Stimulated activated effector memory CD8-positive, alpha-beta T cell treated with anti-CD3 and anti-CD28 coated beads, Interleukin-12 subunit alpha, Interleukin-12 subunit beta, amount 100 ng/mL, for 72 hours (primary cell): Measurements from ENCODE around the gene ZNF775.

Experiments
- ATAC-seq: fragments of 150-1000 bp; cut with Tn5 transposase; 2 replicates; pipeline ENCODE4 v1.10.0; 2021
- DNase-seq, 2 donors: peaks; one replicate each; pipeline ENCODE4 v3.0.0; 2021 to 2022; ENCODE audit warnings: low spot score in 2 of 2
- H3K27ac Mint-ChIP-seq: one replicate; pipeline ENCODE4 v1.8.0; 2022; ENCODE audit warnings: mild to moderate bottlenecking, mixed read lengths
- H3K36me3 Mint-ChIP-seq: one replicate; pipeline ENCODE4 v1.8.0; 2022; ENCODE audit warnings: mild to moderate bottlenecking, mixed read lengths
- H3K4me1 Mint-ChIP-seq: one replicate; pipeline ENCODE4 v1.8.0; 2022; ENCODE audit warnings: mixed read lengths
- H3K4me3 Mint-ChIP-seq: one replicate; pipeline ENCODE4 v1.8.0; 2022; ENCODE audit warnings: mild to moderate bottlenecking, mixed read lengths
- H3K9me3 Mint-ChIP-seq: one replicate; pipeline ENCODE4 v1.8.0; 2022; ENCODE audit warnings: mixed read lengths

Gene ZNF775

DNA sequence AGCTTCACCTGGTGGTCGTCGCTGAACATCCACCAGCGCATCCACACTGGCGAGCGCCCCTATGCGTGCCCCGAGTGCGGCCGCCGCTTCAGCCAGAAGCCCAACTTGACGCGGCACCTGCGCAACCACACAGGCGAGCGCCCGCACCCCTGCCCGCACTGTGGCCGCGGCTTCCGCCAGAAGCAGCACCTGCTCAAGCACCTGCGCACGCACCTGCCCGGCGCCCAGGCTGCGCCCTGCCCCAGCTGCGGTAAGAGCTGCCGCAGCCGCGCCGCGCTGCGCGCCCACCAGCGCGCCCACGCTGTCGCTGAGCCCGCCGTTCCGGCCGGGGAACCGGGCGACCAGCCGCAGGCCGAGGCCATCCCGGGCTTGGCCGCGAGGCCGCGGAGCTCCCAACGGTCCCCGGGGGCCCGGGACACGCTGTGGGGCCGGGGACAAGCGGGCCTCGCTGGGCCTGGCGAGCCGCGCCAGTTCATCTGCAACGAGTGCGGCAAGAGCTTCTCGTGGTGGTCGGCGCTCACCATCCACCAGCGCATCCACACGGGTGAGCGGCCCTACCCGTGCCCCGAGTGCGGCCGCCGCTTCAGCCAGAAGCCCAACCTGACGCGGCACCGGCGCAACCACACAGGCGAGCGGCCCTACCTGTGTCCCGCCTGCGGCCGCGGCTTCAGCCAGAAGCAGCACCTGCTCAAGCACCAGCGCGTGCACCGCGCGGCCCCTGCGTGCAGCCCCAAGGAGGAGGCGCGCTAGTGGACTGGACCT, 18.4 kb downstream of the ZNF775 start:
- Mint-ChIP-seq H3K9me3 (no peaks in the 10 kb centered on the region), H3K27ac (no peak overlapping the region), H3K4me3 (no peak overlapping the region), H3K36me3 (no peaks in the 10 kb centered on the region), H3K4me1 (peaks cover 20% of the 10 kb centered on the region)
- no peak for ATAC-seq
- DNase-seq, result no peak

- no peak overlapping the region for H3K27ac Mint-ChIP-seq
These were observed 19.2 kb downstream of the ZNF775 start for GRCh38 chr7:150398108-150398964.

GRCh38 chr7:150398965-150399320, 19.8 kb downstream of the ZNF775 start:
- Mint-ChIP-seq H3K4me3 (no peak overlapping the region), H3K4me1 (peaks cover 21% of the 10 kb centered on the region), H3K36me3 (no peaks in the 10 kb centered on the region), H3K27ac (no peak overlapping the region), H3K9me3 (no peaks in the 10 kb centered on the region)
- no peak for ATAC-seq
- DNase-seq, result no peak

More at GRCh38 chr7:150398108-150398964, 19.2 kb downstream of the ZNF775 start:
- ATAC-seq (no peak), DNase-seq (no peak)
- Mint-ChIP-seq H3K36me3 (no peaks in the 10 kb centered on the region), H3K9me3 (no peaks in the 10 kb centered on the region), H3K4me1 (peaks cover 20% of the 10 kb centered on the region), H3K4me3 (no peak overlapping the region)

DNA sequence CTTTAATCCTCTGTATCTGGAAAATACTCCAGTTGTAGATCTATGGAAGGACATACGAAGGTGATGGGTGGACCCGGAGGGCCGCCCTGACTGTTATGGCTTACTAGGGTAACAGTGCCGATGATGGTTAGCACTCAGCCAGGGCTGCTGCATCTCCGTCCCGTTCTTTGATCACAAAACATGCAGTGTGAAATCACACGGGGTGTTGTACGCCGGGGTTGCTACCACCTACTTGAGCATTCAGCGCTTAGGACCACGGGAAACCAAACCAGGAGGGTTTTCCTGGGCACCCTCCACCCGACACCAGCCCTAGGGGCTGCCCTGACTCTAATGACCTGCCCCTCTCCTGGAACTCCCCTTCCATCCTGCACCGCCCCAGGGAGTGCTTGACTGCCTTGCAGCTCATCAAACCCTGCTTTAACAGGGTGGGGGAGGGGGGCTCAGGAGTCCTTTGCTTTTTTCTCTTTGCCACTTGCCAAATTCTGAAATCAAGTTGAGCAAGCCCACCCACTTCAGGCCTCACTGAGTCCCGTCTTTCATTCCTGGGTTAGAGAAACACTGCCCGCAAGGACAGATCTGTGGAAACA, 20.4 kb downstream of the ZNF775 start:
- H3K27ac Mint-ChIP-seq, result no peak overlapping the region
- peaks cover 27% of the 10 kb centered on the region for H3K4me1 Mint-ChIP-seq
- no peak overlapping the region for H3K4me3 Mint-ChIP-seq
- DNase-seq, result no peak
- H3K36me3 Mint-ChIP-seq, result no peaks in the 10 kb centered on the region
- no peaks in the 10 kb centered on the region for H3K9me3 Mint-ChIP-seq
- ATAC-seq, result no peak

DNA sequence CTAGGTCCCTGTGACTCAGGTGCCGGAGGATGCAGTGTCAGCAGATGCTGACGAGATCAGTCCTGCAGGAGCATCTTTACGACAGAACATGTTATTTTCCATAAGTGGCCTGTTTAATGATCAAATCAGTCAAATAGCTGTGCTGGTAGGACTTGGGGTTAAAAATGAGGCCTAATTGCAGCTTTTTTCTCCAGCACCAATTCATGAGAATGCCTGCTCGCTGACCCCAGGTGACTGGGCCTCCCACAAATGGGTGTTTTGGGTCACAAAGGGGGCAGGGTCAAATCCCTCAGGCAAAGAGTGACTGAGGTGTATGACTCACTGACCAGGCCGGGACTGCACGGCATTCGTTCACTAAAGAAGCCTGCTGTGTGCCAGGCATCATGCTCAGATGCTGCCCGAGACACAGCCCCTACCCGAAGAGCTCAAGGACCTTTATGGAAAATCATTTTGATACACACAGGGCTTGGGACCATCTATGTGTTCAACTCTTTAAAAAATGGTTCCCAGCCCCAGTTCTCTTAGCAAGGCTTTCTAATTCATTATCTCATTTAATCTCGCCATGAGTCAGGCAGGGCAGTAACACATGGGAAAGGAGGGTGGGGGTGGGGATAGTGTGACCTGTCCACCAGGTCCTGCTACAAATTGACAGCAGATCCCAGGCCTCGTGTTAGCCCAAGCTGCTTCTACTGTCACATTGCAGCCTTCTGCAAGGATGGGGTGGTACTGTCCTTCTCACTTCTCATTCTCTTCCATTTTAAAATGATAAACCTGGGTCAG, 21.1 kb downstream of the ZNF775 start:
- H3K4me1 Mint-ChIP-seq, result peaks cover 30% of the 10 kb centered on the region
- peak; percentile 15 for ATAC-seq
- no peak overlapping the region for H3K4me3 Mint-ChIP-seq
- no peaks in the 10 kb centered on the region for H3K36me3 Mint-ChIP-seq
- no peak for DNase-seq
- H3K27ac Mint-ChIP-seq, result no peak overlapping the region
- no peaks in the 10 kb centered on the region for H3K9me3 Mint-ChIP-seq

- ATAC-seq (no peak), DNase-seq (no peak)
- peaks cover 36% of the 10 kb centered on the region for H3K4me1 Mint-ChIP-seq
- H3K27ac Mint-ChIP-seq, result no peak overlapping the region
- no peaks in the 10 kb centered on the region for H3K36me3 Mint-ChIP-seq
- no peaks in the 10 kb centered on the region for H3K9me3 Mint-ChIP-seq
- H3K4me3 Mint-ChIP-seq, result no peak overlapping the region
These were observed 21.8 kb downstream of the ZNF775 start for GRCh38 chr7:150400788-150401423.

- ATAC-seq, result no peak
- Mint-ChIP-seq H3K27ac (no peak overlapping the region), H3K4me1 (peaks cover 36% of the 10 kb centered on the region), H3K4me3 (no peak overlapping the region), H3K36me3 (no peaks in the 10 kb centered on the region), H3K9me3 (no peaks in the 10 kb centered on the region)
- DNase-seq, result no peak
These were observed 22.3 kb downstream of the ZNF775 start for GRCh38 chr7:150401424-150401790.

DNA sequence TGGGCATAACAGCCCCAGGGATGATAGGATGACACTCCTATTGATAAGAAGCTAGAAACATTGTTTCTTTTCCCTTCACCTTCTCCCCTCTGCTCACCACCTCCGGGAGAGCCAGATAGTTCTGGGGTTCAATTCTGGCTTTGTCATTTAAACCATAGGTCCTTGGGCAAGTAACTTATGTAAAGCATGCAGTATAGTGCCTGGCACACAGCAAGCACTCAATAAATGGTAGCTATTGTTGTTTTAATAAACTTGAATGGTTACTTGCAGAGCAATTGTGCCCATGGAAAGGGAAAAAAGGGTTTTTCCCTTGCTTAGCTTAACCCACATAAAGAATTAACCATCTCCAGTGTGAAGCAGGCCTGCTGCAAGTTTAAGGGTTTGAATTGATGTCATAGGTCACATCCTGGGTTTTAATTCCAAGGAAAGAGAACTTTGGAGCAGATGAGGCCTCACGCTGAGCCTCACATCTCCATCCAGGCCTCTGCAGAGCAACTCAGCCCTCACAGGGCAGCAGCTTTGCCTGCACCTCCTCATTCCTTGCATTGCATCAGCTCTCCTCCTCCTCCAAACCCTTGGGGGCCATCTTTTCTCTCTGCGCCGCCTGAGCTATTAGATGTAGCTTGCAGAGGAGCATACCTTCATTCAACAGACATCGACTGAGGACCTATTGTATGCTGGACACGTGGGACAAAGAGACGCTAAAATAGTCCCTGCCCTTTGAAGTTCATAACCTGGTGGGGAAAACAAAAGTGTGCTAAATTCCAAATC, 22.9 kb downstream of the ZNF775 start:
- DNase-seq, result no peak
- Mint-ChIP-seq H3K9me3 (no peaks in the 10 kb centered on the region), H3K27ac (peak overlapping the region; percentile 87), H3K4me3 (no peak overlapping the region), H3K4me1 (peaks cover 42% of the 10 kb centered on the region), H3K36me3 (no peaks in the 10 kb centered on the region)
- no peak for ATAC-seq

- ATAC-seq (no peak), DNase-seq (no peak)
- Mint-ChIP-seq H3K27ac (peak overlapping the region; percentile 87), H3K36me3 (no peaks in the 10 kb centered on the region), H3K4me1 (peaks cover 45% of the 10 kb centered on the region), H3K4me3 (no peak overlapping the region), H3K9me3 (no peaks in the 10 kb centered on the region)
These were observed 23.7 kb downstream of the ZNF775 start for GRCh38 chr7:150402671-150403321.

DNA sequence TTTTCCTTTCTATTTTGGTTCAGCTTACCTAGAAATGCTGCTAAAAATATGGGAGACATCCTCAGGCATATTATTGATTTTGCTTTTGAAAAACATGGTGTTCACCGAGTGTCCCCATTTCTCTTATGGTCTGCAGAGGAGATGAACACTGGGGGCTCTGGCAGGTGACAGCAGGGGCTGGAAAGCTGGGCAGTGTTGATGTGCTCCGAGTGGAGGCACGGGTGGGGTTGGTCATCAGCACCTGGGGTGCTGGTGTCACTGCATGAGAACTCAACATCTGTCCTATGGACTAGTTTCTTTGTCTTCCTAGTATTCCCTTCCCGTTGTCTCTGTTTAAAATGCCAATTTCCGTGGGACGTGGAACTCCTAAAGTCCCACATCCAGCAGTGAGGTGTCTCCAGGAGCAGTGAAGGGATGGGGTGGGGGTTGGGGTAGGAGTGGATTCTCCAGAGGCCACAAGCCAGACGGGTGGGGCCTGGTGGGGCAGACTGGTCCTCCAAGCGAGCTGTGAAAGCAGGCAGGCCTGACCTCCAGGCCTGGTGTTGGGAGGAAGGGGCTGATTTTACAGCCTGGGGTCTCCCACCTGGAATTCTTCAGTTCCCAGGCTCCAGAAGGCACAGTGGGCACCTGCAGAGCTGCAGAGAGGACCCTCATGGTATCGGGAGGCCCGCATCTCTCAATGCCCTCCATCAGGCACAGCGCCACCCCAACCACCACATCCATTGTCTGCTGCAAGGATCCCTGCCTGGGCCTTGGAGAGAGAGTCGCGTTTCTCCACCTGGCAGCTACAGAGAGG, 24.4 kb downstream of the ZNF775 start:
- Mint-ChIP-seq H3K9me3 (no peaks in the 10 kb centered on the region), H3K4me3 (peak overlapping the region; percentile 87), H3K27ac (peak overlapping the region; percentile 87), H3K36me3 (no peaks in the 10 kb centered on the region), H3K4me1 (peaks cover 47% of the 10 kb centered on the region)
- ATAC-seq (no peak), DNase-seq (no peak)

DNA sequence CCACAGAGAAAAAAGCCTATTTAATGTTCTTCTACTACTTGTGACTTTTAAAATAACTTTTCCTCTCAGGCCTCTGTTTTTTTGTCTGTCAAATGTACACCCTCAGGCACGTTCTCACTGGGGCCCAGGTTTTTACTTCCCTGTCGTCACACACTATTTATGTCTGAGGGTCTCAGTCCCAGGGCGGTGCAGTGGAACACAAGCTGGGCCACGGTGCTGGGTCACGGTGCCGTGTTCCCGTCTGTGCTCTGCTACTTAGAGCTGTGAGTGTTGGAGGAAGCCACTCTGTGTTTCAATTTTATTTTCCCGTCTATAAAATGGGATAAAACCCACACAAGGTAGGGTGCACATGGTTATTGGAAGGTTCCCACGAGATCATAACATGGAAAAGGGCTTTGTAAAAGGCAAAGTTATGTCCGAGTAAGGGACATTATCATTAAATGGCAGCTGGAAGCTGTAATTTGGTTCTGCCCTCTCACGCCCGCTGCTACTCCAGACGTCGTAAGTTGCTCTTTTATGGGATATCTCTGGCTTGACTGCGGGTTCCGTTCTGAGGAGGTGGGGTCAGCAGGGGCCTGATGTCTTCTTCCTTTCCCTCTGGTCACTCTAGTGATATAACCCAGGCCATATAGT, 25.2 kb downstream of the ZNF775 start:
- DNase-seq (no peak), ATAC-seq (no peak)

DNA sequence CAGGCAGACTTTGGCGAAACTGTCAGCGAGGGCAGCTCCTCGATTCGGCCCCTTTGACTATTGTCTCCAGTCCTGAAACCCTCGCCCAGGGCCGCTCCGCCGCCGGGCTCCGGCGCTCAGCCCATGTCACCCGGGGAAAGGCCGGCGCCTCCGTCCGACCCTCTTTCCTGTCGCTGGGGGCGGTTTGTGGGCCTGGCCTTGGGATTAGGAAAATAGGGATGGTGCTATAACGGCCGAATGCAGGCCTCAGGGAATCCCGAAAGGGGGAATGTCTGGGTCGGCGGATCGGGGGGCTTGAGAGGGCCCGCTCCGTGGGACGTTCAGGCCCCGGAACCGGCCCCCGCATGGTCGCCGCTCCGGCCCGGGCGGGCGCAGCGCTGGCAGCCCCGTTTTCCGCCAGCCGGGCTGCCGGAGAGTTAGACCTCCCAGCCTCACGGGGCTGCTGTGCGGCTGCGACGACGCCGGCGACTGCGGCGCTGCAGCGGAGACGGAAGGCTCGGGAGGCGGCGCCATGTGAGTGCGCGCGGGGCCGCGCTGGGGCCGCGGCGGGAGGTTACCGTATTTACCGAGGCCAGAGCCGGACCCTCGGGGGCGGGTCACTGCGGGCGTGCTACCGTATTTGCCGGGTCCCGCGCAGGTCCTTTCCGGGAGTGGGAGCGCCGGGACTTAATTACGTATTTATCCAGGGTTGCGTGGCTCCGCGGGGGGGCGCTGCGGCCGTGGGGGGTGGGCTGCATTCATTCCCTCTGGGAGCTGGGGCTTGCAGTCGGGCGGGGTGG, 25.9 kb downstream of the ZNF775 start:
- Mint-ChIP-seq H3K4me1 (peaks cover 54% of the 10 kb centered on the region), H3K36me3 (no peaks in the 10 kb centered on the region), H3K9me3 (no peaks in the 10 kb centered on the region), H3K27ac (peak overlapping the region; percentile 87), H3K4me3 (peak overlapping the region; percentile 87)
- DNase-seq (peak; percentile 70 to 90), ATAC-seq (peak; percentile 84)

More for the DNA sequence above, 25.2 kb downstream of the ZNF775 start:
- H3K36me3 Mint-ChIP-seq, result no peaks in the 10 kb centered on the region
- peaks cover 54% of the 10 kb centered on the region for H3K4me1 Mint-ChIP-seq
- H3K9me3 Mint-ChIP-seq, result no peaks in the 10 kb centered on the region
- peak overlapping the region; percentile 87 for H3K4me3 Mint-ChIP-seq
- H3K27ac Mint-ChIP-seq, result peak overlapping the region; percentile 87
